ENCODE data around the gene FAM186B. TPM values are rescaled to one million over a fixed set of nuclear protein-coding genes. Genes with fewer than 3 reads are reported as not detected.

Gene FAM186B
- total RNA-seq, 1 donor from 2014 or later = not detected

DNA sequence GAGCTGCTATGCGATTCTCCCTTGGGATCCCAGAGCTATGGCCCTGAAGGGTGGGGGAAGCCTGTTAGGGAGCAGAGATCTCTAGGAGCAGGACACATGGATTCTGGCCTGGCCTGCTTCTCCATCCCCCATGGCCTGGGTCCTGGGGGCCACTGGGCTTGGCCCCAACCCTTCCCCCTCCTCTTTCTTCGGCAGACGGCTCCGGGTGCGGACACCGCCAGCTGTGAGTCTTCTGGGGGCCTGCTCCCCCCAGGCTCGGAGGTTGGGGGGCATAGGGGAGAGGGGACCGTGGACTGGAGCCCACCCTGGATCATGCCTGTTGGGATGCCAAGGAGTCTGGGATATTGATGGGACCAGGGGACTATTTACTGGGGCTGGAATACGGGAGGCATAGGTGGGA, 27.0 kb upstream of the FAM186B start:
- no peak overlapping the region for H2AFZ ChIP-seq (replicated peaks)
- no peak overlapping the region for H3K4me3 ChIP-seq
- H3K4me3 Mint-ChIP-seq = no peak overlapping the region
- no peaks in the 10 kb centered on the region for H3K9me3 ChIP-seq (ENCODE audit: low read depth)
- no peak overlapping the region for H3K9ac ChIP-seq
- peaks cover 5% of the 10 kb centered on the region for H3F3A ChIP-seq (ENCODE audit: low read depth)
- no peaks in the 10 kb centered on the region for H4K20me1 ChIP-seq (ENCODE audit: low read depth)
- H3K27me3 Mint-ChIP-seq (ENCODE audit: insufficient read depth, low read depth) = peaks cover 5% of the 10 kb centered on the region
- no peak overlapping the region for H3K27ac ChIP-seq
- no peak overlapping the region for H3K4me2 ChIP-seq
- H3K79me2 ChIP-seq (ENCODE audit: low read depth) = no peaks in the 10 kb centered on the region
- H3K36me3 Mint-ChIP-seq = peaks cover 8% of the 10 kb centered on the region
- TF ChIP-seq EZH2 (IDR thresholded peaks at IDR 0.05) = no peak
- TF ChIP-seq, protein P1, sequence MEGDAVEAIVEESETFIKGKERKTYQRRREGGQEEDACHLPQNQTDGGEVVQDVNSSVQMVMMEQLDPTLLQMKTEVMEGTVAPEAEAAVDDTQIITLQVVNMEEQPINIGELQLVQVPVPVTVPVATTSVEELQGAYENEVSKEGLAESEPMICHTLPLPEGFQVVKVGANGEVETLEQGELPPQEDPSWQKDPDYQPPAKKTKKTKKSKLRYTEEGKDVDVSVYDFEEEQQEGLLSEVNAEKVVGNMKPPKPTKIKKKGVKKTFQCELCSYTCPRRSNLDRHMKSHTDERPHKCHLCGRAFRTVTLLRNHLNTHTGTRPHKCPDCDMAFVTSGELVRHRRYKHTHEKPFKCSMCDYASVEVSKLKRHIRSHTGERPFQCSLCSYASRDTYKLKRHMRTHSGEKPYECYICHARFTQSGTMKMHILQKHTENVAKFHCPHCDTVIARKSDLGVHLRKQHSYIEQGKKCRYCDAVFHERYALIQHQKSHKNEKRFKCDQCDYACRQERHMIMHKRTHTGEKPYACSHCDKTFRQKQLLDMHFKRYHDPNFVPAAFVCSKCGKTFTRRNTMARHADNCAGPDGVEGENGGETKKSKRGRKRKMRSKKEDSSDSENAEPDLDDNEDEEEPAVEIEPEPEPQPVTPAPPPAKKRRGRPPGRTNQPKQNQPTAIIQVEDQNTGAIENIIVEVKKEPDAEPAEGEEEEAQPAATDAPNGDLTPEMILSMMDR (IDR thresholded peaks at IDR 0.05) = no peak
- no peak for TF ChIP-seq EZH2phosphoT487 (IDR thresholded peaks at IDR 0.05)
- H3K27ac Mint-ChIP-seq = no peak overlapping the region
- H3K36me3 ChIP-seq = no peaks in the 10 kb centered on the region
- DNase-seq (ENCODE audit: low spot score) = no peak
- H3K4me1 ChIP-seq = peaks cover 5% of the 10 kb centered on the region
- no peaks in the 10 kb centered on the region for H3K9me3 Mint-ChIP-seq
- H3K4me1 Mint-ChIP-seq = peaks cover 9% of the 10 kb centered on the region
- H3K27me3 ChIP-seq = no peaks in the 10 kb centered on the region

DNA sequence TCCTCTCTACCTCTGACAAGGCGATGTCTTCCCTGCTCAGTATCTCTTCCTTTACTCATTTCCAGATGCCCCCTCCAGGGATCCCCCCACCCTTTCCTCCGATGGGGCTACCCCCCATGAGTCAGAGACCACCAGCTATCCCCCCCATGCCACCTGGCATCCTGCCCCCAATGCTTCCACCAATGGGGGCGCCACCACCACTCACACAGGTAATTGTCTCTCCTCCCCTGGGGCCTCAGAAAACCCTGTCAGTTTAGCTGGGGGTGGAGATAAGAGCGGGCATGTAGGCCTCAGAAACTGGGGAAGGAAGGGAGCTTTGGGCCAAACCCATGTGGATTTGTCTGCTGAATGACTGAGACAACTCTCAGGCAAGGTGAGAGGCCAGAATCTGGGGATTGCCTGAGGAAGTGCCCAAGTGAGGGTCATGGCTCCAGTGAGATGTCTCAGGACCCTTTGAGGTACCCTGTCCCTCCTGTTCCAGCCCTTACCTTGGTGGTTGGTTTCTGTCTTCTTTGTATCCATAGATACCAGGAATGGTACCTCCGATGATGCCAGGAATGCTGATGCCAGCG, 26.0 kb upstream of the FAM186B start:
- Histone ChIP-seq H2AFZ (replicated peaks) (no peak overlapping the region), H3K4me2 (no peak overlapping the region), H3K27ac (no peak overlapping the region), H3K79me2 (ENCODE audit: low read depth) (no peaks in the 10 kb centered on the region), H4K20me1 (ENCODE audit: low read depth) (no peaks in the 10 kb centered on the region), H3K36me3 (no peaks in the 10 kb centered on the region), H3K27me3 (no peaks in the 10 kb centered on the region), H3K4me3 (no peak overlapping the region), H3K9me3 (ENCODE audit: low read depth) (no peaks in the 10 kb centered on the region), H3K4me1 (no peaks in the 10 kb centered on the region), H3F3A (ENCODE audit: low read depth) (no peaks in the 10 kb centered on the region), H3K9ac (no peak overlapping the region)
- Mint-ChIP-seq H3K4me1 (peaks cover under 1% of the 10 kb centered on the region), H3K4me3 (no peak overlapping the region), H3K9me3 (no peaks in the 10 kb centered on the region), H3K27ac (no peak overlapping the region), H3K27me3 (ENCODE audit: insufficient read depth, low read depth) (peaks cover 5% of the 10 kb centered on the region), H3K36me3 (peaks cover 8% of the 10 kb centered on the region)
- DNase-seq (ENCODE audit: low spot score) = no peak
- TF ChIP-seq, protein P1 (IDR thresholded peaks at IDR 0.05) = no peak
- no peak for TF ChIP-seq EZH2 (IDR thresholded peaks at IDR 0.05)
- TF ChIP-seq EZH2phosphoT487 (IDR thresholded peaks at IDR 0.05) = no peak

DNA sequence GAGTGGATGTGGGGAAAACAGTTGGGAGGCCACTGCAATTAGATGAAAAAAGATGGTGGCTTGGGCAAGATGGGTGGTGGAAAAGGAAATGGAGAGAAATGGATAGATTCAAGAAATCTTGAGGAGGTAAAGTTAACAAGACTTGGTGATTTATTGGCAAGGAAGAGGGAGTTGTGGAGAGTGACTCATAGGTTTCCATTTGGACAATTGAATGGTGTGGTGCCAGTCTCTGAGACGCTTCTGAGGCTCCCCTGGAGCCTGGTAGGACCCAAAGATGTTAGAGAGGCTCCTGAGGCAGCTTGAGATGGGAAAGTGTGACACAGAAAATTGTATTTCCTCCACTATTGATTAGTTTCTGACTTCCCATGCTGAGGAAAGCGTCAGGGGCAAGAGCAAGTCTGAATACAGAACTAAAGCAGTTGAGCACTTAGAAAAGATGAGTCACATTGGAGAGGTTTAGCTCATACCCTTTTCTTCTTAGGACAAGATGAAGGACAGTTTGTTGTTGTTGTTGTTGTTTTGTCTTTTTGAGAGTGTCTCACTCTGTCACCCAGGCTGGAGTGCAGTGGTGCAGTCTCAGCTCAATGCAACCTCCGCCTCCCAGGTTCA, 22.4 kb upstream of the FAM186B start:
- DNase-seq (ENCODE audit: low spot score) = no peak
- Histone ChIP-seq H3K4me2 (no peak overlapping the region), H3F3A (ENCODE audit: low read depth) (peaks cover 21% of the 10 kb centered on the region), H4K20me1 (ENCODE audit: low read depth) (no peaks in the 10 kb centered on the region), H3K27me3 (no peaks in the 10 kb centered on the region), H3K36me3 (no peaks in the 10 kb centered on the region), H2AFZ (replicated peaks) (no peak overlapping the region), H3K9me3 (ENCODE audit: low read depth) (no peaks in the 10 kb centered on the region), H3K4me3 (no peak overlapping the region), H3K79me2 (ENCODE audit: low read depth) (no peaks in the 10 kb centered on the region), H3K4me1 (no peaks in the 10 kb centered on the region), H3K27ac (no peak overlapping the region), H3K9ac (no peak overlapping the region)
- H3K36me3 Mint-ChIP-seq = peaks cover 5% of the 10 kb centered on the region
- no peak overlapping the region for H3K27ac Mint-ChIP-seq
- H3K9me3 Mint-ChIP-seq = no peaks in the 10 kb centered on the region
- TF ChIP-seq EZH2phosphoT487 (IDR thresholded peaks at IDR 0.05) (no peak), EZH2 (IDR thresholded peaks at IDR 0.05) (no peak)
- TF ChIP-seq, protein P1 (IDR thresholded peaks at IDR 0.05) = no peak
- H3K27me3 Mint-ChIP-seq (ENCODE audit: insufficient read depth, low read depth) = peaks cover 7% of the 10 kb centered on the region
- no peak overlapping the region for H3K4me3 Mint-ChIP-seq
- peaks cover 7% of the 10 kb centered on the region for H3K4me1 Mint-ChIP-seq
